Erythroblast (primary cell): Measurements from ENCODE around the gene VPS37C.

Experiments used
- GATA1 ChIP-seq: IDR thresholded peaks from 2 replicates; pipeline ENCODE4 v1.6.1; 2011; ENCODE audit warnings: low read depth, mild to moderate bottlenecking, control low read depth, low read length, moderate library complexity
- POLR2A ChIP-seq: IDR thresholded peaks from 2 replicates; pipeline ENCODE4 v1.6.1; 2011; ENCODE audit warnings: mild to moderate bottlenecking, low read length

DNA sequence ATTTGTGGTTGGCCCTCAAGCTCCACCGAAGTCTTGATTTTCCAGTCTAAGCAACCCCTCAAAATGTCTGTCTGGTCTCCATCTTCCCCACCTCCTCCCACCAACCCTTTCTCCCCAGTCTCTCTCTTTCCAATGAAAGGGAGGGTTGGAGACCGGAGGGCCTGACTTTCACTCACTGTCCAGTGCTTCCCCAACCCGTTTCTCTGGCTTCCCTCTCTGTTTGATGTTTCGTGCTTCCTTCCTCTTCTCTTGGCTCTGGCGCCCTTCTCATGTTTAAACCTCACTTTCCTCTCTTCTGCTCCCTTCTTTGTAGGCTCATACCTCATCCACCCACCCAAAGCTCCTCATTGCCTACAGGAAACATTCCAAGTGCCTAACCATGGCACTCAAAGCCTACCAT lies 11.1 kb upstream of the VPS37C start:
- TF ChIP-seq POLR2A (no peak), GATA1 (no peak)
